PFSK-1 (cell line): ENCODE results near the gene VAV2.

Experiments used
- FOXP2 ChIP-seq: optimal IDR thresholded peaks from 2 replicates; pipeline ENCODE3; 2011; ENCODE audit warnings: borderline replicate concordance, control low read depth, inconsistent platforms; ENCODE audit not compliant: insufficient read depth; ENCODE audit errors: extremely low read length, extremely low read depth
- POLR2AphosphoS5 ChIP-seq: IDR thresholded peaks from 2 replicates; pipeline ENCODE4 v1.6.1; 2012; ENCODE audit warnings: low read depth, mild to moderate bottlenecking, control low read depth, low read length, moderate library complexity
- SIN3A ChIP-seq: IDR thresholded peaks from 2 replicates; pipeline ENCODE4 v1.6.1; 2012; ENCODE audit warnings: mild to moderate bottlenecking, low read length, moderate library complexity, borderline replicate concordance; ENCODE audit not compliant: insufficient read depth
- TAF1 ChIP-seq: IDR thresholded peaks from 2 replicates; pipeline ENCODE4 v1.6.1; 2012; ENCODE audit warnings: low read length, control low read depth, borderline replicate concordance; ENCODE audit not compliant: insufficient read depth
- TF ChIP-seq, protein P1 (sequence below), 2 experiments: IDR thresholded peaks; 2 replicates each; pipeline versions ENCODE4 v1.6.1 to v1.8.0; 2011 to 2012; ENCODE audit warnings: low read depth in 2 of 2, low read length in 2 of 2, control low read depth in 1 of 2, inconsistent platforms in 1 of 2, mild to moderate bottlenecking in 1 of 2, moderate library complexity in 1 of 2; ENCODE audit not compliant: insufficient read depth in 1 of 2

VAV2 gene

DNA sequence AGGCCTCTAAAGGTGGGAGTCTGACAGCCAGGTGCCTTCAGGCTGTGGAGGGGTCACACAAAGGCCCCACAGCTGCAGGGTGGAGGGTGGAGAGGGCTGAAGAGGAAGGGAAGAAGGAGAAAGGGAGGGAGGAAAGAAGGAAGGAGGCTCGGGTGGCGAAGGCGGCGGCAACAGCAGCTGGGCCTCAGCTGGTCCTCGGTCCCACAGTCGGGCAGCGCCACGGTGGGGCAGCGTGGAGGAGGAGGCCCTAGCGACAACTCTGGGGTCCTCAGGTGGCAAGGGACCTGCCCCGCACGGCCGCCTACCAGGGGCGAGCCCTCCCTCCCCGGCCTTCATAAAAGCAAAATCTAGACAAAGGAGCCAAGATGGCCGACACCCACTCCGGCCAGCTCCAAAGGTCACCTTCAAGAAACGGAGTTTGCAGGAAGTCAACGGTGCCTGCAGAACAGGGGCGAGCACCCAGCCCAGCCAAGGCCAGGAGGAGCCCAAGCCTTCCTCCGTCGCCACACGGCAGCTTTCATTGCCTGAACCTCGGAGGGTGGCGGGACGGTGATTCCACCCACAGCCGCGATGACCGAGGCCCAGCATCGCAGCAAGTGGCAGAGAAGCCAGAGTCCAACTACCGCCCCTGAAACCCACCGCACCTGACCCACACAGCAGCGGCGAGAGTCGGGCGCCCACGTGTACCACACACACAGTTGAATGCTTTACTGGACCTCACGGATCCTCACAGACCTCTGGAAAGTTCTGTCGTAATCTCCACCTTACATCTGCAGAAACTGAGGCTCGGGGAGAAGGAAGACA, 98.7 kb downstream of the VAV2 start:
- TF ChIP-seq, protein P1, sequence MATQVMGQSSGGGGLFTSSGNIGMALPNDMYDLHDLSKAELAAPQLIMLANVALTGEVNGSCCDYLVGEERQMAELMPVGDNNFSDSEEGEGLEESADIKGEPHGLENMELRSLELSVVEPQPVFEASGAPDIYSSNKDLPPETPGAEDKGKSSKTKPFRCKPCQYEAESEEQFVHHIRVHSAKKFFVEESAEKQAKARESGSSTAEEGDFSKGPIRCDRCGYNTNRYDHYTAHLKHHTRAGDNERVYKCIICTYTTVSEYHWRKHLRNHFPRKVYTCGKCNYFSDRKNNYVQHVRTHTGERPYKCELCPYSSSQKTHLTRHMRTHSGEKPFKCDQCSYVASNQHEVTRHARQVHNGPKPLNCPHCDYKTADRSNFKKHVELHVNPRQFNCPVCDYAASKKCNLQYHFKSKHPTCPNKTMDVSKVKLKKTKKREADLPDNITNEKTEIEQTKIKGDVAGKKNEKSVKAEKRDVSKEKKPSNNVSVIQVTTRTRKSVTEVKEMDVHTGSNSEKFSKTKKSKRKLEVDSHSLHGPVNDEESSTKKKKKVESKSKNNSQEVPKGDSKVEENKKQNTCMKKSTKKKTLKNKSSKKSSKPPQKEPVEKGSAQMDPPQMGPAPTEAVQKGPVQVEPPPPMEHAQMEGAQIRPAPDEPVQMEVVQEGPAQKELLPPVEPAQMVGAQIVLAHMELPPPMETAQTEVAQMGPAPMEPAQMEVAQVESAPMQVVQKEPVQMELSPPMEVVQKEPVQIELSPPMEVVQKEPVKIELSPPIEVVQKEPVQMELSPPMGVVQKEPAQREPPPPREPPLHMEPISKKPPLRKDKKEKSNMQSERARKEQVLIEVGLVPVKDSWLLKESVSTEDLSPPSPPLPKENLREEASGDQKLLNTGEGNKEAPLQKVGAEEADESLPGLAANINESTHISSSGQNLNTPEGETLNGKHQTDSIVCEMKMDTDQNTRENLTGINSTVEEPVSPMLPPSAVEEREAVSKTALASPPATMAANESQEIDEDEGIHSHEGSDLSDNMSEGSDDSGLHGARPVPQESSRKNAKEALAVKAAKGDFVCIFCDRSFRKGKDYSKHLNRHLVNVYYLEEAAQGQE (IDR thresholded peaks at IDR 0.05; ENCODE audit: insufficient read depth in 1 of 2, low read depth in 2 of 2, low read length in 2 of 2), result no peak
- TF ChIP-seq POLR2AphosphoS5 (no peak), TAF1 (no peak), FOXP2 (no peak), SIN3A (no peak)

DNA sequence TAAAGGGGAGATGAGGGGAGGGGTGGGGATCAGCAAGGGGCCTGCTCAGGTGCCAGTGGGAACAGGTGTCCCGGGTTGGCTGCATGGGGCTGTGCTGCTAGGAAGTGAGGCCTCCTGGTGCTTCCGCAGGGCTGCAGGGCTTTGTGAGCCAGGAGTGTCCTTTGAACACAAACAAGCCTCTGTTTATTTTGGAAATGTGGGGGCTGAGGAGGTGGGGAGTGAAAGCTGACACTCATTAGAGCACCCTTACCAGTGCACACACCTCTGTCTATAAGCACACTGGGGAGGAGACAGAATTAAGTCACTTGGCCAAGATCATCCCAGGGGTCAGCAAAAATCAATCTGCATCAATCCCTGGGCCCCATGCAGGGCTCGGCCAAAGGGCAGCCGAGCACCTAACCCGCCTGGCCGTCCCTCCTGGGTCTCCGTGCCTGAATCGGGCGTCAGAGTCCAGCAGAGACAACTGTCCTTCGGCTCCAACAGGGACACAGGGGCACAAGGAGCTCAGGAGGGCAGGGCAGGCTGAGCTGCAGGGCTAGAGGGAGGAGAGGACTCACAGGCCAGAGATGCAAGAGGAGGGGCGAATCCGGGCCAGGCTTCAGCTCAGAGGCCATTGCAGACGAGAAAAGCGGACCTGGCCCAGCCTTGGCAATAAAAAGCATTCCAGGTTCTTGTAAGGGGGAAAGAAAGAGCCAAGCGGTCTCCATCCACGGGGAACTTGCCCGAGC, 99.8 kb downstream of the VAV2 start:
- TF ChIP-seq, protein P1 (IDR thresholded peaks at IDR 0.05; ENCODE audit: insufficient read depth in 1 of 2, low read depth in 2 of 2, low read length in 2 of 2), result no peak
- TF ChIP-seq FOXP2 (no peak), SIN3A (no peak), TAF1 (no peak), POLR2AphosphoS5 (no peak)

GRCh38 chr9:133891741-133892140, 100.4 kb downstream of the VAV2 start:
- TF ChIP-seq POLR2AphosphoS5, result no peak
- no peak for TF ChIP-seq TAF1
- no peak for TF ChIP-seq FOXP2
- TF ChIP-seq, protein P1 (IDR thresholded peaks at IDR 0.05; ENCODE audit: insufficient read depth in 1 of 2, low read depth in 2 of 2, low read length in 2 of 2), result no peak
- no peak for TF ChIP-seq SIN3A

GRCh38 chr9:133890583-133890982, 101.5 kb downstream of the VAV2 start:
- TF ChIP-seq FOXP2 (no peak), TAF1 (no peak)
- TF ChIP-seq, protein P1 (IDR thresholded peaks at IDR 0.05; ENCODE audit: insufficient read depth in 1 of 2, low read depth in 2 of 2, low read length in 2 of 2), result no peak
